Measurements from ENCODE around the gene ANKMY2.
A peak's percentile ranks its signal among the peaks of the same experiment; 100 is the strongest.
"Not testable (repeated sequence)": the region's sequence is repeated elsewhere in the genome, so short reads cannot be mapped to it uniquely, and the experiment has no call there.

The ANKMY2 gene

DNA sequence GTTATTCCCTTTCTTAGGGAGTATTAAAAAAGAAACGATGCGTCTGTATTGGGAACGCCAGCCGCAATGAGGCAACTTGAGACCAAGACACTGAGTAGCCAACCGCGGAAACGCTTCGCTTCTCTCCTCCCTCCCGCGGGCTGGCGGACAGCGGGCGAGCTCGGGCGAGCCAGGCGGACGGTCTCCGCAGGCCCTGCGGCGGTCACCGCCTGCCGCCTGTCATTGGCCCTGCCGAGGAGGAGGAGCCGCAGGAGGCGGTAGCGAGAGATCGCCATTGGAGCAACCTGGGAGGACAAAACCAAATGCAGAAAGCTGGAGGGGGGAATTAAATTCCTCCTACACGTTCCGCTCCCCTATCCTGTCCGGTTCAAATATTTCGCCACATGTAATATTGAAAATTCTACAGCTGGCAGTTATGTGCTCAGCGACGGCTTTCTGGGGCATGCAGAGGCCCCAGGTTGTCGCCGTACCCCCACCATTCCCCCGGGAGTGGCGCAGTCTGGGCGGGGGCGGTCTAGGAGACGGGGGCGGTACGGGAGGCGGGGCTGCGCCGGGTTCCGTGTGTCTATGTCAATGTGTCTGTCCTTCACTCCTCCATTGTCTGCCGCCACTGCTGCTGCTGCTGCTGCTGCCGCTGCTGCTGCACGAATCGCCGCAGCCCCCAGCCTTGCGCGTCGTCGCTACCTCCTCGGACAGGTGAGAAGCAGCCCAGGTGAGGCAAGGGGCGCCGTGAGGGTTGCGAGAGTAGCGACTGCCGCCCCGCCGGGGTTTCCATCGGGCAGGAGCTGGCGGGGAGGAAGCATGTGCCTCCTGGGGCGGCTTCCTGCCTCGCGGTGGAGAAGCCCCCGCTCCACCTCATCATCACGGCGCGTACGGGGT is at the start of gene ANKMY2, which contains the start of gene BZW2:
ANKMY2 (minus strand) TSS at position 162 of the 879 bp plus-strand sequence. CDS start 181 bp downstream, outside the sequence.
BZW2 (plus strand) TSS at position 589 of the 879 bp plus-strand sequence. CDS start 19,263 bp downstream, outside the sequence.
- peak; percentile 96 for DNase-seq (ENCODE audit: low spot score)

DNA sequence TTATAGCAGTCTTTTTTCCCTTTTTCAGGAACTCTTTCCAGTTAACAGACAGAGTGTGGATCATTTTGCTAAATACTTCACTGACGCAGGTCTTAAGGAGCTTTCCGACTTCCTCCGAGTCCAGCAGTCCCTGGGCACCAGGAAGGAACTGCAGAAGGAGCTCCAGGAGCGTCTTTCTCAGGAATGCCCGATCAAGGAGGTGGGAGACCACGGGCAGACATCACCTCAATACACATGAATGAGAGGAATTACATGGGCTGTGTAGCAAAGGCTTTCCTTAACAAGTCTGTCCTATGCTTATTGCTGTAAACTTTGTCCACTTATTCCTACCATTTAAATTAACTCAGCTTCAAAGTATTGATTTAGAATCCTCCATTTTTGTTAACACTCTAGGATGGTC is 49.3 kb upstream of the ANKMY2 start:
- DNase-seq (ENCODE audit: low spot score), result no peak

DNA sequence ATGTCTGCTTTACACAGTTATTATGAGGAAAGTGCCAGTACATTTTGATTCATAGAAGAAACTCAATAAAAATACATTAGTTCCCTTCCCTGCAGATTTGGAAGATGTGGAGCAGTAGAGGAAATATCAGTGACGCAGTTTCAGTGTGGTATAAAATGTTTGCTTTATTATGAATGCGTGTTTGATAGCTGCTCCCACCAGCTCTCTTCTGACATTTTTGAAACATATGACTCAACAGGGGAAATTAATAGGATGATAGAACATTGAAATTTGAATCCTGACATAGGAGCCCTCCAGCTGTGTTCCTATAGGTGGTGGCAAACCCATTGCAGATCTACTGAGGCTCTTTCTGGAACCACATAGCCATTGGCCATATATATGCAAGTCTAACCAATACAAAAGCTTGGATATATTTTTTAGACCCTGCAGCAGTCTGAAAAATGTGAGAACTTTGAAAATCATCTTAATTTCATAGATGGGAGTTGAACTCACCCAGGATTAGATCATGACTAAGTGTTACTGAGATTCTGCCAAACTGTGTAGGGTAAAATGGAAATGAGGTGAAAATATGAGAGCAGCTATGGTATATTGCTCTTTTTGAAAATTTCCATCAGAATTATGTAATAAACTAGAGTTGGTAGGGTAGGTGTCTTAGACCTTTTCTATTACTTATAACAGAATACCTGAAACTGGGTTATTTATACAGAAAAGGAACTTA is 48.2 kb upstream of the ANKMY2 start:
- peak; percentile 63 for DNase-seq (ENCODE audit: low spot score)

DNA sequence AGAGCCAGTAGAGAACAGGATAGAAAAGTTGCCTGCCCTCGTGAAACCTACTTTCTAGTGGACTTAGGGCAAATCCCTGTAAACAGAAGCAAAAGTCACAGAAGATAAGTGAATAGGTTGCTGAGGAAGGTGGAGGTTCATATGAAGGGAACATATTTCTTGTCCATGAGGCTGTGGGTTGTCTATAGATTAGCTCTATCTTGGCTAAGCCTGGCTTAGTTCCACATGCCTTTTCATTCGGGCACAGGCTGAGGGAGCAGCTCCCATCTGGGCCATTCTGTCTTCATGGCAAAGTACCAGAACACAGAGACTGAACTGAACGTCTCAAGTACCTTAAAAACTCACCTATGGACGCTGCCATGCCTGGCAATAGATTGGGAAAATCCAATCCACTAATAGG is 45.7 kb upstream of the ANKMY2 start:
- no peak for DNase-seq (ENCODE audit: low spot score)

DNA sequence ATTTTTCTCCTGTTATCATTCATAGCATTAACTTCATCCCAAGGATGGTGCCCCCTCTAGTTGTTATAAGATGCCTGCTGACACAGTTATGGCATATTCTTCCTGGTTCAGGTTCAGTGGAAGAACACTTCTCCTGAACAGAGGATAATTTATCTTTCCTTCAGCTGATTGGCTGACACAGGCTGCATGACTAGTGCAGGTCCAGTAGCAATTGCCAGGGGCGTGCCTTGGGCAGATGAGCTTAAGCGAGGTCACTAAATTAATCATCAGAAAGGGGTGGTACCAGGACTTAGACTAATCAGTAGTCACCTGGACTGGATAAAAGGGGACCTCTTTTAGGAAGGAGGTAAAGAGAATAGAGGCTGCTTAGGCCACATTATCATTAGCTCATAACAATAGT is 42.7 kb upstream of the ANKMY2 start:
- no peak for DNase-seq (ENCODE audit: low spot score)

DNA sequence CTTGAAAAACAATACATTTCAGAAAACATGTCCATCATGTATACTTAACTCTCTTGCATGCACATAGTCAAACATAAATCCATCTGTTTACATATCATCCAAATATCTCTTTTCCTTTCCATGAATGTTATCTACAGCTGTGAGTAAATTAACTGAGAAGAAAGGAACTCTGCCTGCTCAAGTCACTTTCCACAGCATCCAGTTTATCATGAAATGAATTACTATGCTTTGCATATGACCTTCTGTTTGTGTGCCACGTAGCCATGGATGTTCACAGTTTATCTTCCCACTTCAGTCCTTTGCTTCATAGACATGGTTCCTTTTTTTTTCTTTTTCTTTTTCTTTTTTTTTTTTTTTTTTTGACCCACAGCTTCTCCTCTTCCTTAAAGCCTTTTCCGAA is 40.0 kb upstream of the ANKMY2 start:
- no peak for DNase-seq (ENCODE audit: low spot score)

DNA sequence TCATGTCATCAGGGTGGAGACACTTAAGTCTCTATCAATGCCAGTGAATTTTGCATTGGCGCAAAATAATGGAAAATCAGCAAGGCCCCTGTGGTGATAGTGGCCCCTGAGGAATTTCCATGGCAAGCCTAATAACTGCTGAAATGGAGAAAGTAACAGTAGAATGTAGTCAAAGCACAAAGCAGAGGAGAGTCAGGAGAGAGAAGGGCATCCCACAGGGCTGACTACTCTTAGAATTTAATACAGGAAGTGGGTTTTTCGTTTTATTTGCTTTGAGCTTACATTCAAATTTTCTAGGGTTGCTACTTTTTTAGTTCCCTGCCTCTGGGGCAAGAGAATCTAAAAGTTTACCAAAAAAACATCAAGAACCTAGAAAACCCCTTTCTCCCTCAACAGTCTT is 39.4 kb upstream of the ANKMY2 start:
- DNase-seq (ENCODE audit: low spot score), result no peak

DNA sequence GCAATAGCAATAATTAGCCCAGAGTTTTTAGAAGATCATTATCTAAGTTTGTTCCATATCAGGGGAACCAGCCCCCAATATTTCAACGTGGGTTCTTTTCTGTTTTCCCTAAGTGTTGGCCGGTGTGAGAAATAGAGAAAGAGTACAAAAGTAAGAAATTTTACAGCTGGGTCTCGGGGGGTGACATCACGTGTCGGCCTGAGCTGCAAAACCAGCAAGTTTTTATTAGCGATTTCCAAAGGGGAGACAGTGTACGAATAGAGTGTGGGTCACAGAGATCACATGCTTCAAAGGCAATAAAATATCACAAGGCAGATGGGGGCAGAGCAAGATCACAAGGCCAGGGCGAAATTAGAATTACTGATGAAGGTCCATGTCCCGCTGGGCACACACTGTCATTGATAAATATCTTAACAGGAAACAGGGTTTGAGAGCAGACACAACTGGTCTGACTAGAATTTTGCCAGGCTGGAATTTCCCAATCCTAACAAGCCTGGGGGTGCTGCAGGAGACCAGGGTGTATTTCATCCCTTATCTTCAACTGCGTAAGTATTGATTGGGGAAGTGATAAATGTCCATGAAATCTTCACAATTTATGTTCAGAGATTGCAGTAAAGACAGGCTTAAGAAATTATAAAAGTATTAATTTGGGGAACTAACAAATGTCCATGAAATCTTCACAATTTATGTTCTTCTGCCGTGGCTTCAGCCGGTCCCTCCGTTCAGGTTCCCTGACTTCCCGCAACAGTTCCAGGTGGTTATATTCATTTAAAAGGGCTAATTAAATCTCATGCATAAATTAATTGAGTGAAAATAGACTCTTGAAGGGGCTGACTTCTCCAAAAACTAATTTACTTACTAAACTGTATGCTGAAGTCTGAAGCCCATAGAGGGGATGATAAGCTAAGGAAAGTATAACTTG is 33.4 kb upstream of the ANKMY2 start:
- DNase-seq (ENCODE audit: low spot score), result not testable (repeated sequence)

DNA sequence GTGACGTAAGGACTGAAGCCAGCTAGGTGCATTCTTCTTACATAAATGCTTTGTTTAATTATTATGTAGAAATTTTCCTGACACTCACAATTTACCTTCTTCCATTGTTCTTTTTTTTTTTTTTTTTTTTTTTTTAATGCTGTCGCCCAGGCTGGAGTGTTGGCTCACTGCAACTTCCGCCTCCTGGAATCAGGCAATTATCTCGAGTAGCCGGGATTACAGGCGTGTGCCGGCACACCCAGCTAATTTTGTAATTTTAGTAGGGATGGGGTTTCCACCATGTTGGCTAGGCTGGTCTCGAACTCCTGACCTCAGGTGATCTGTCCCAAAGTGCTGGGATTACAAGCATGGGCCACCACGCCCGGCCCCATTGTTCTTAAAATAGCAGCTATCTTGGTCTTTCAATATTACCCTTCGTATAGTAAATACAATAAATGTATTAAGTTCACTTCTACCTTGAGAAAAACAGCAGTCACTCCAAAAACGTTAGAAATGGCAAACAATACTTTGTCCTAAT is 32.5 kb upstream of the ANKMY2 start:
- DNase-seq (ENCODE audit: low spot score), result no peak

DNA sequence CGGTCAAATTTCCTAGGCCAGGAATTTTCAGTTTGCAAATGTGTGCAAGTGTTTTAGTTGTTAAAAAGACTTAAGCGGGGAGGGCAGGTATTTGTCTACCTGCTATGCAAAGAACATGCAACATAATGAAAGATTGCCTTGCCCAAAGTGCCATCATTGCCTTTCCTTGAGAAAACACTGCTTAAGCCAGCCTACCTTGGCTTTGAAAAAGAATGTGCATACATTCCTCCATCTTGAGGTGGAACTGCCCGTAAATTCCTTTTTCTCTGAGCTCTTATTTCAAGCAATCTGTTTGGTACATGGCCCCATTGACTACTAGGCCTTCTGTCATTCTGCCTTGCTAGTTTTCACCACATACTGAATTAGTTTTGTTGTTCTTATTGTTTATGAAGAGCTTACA is 29.7 kb upstream of the ANKMY2 start:
- DNase-seq (ENCODE audit: low spot score), result no peak

DNA sequence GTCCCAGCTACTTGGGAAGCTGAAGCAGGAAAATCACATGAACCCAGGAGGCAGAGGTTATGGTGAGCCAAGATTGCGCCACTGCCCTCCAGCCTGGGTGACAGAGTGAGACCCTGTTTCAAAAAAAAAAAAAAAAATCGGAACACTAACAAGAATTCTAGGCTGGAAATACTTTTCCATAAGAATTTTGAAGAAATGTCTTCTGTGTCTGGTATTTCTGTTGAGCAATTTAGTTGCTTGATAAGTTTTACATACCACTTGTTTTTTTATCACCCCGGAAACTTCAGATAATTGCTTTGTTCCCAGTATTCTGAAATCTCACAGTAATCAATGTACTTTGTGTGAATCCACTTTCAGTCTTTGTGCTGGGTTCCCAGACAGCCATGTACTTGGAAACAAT is 26.3 kb upstream of the ANKMY2 start:
- no peak for DNase-seq (ENCODE audit: low spot score)

DNA sequence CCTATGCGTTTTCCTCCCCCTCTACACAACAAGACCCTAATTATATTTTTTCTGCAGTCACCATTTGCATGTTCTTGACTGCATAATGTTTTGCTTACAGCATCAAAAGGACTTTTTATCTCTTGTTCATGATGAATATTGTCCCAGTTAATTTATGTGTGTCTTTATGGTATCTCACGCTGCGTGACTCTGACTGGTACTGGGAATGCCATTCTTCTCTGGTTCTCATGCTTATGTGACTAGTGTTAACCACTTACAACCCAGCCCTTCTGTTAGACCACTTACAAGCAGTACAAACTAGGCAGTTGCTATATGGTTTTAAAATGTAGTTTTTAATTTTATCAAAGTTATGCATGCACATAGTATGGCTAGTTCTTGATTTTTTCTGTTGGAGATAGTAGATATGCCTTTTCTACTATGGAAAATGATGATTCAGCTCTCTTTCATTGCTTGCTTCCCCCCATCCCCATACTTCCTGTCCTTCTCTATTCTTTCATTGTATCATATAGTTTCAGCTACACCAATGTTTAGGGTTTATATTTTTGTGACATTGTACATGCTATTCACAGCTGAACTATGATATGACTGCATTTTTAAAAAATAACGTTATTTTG is 25.3 kb upstream of the ANKMY2 start:
- DNase-seq (ENCODE audit: low spot score), result no peak

DNA sequence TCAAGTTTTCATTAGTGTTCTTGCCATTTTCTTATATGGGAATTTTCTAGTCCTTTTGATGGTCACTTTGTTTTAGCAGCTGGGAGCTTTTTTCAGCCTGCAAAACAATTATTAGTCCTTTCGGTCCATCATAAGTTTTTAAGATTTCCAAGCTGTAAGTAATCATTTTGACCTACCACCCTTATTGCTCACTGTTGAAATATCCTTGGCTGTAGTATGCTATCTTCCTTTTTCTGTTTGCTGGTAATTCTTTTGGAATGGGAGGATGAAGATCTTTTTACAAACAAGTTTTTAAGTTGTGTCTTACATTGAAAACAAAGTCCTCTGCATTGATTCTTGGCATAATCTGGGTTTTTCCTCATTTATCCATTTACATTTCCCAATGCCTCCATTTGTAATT is 24.5 kb upstream of the ANKMY2 start:
- DNase-seq (ENCODE audit: low spot score), result no peak

DNA sequence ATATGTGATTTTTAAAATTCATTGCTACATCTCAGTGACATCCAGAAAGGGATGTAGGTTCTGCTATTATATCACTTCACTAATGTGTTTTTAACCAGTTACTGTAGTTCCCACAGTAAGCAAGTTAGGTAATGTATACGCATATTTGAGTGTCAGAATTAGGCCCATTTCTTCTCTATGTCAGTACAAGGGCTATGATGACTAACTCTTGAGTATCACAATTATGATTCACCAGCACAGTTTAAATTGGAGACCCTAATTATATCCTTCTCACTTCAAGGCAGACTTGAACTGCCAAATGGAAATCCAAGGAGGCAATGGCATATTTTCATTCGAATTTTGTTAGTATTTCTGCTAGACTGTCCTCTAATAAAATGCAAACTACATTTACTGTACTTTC is 24.0 kb upstream of the ANKMY2 start:
- no peak for DNase-seq (ENCODE audit: low spot score)

DNA sequence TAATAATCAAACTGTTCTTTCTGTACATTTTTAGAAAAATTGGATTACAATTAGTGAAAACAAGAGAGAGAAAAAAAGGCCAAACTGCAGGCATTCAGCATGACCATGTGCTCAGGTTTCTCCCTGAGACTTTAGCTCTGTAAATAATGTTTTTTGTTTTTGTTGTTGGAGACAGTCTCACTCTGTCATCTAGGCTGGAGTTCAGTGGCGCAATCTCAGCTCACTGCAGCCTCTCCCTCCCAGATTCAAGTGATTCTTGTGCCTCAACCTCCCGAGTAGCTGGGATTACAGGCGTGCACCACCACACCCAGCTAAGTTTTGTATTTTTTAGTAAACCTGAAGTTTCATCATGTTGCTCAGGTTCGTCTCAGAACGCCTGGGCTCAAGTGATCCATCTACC is 23.4 kb upstream of the ANKMY2 start:
- DNase-seq (ENCODE audit: low spot score), result no peak

DNA sequence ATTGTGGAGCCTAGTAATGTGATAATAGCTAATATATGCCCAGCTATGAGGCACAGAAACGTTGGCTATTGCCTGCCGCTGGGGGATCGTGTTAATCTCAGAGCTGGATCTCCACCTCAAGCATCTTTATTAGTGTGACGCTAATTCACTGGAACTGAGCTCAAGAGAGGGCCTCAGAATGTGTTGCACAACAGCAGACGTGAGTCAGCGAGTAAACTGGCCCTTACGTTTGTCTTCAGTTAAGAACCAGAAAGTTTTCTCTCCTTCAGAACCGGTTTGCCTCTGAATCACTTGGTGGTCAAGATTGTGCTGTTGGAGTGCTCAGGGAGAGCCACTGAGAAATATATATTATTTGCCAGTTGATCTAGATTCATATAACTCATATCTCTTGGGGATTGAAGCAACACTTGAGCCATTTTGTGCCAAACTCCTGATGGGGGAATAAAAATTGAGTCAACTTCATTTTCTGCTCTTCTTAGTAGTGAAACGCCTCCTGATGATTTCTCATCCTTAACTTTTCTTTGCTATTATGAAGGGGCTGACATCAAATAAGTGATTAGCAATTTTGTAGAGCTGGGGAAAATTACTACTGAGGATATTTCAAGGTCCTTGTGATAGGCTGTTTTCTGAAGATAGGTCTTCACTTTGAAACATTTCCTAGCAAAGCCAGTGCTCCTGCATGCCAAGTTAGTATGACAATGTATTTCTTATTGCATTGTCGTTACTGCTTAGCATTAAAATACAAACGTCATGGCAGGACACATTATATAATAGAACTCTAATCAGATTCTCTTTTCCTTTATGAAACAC is 22.7 kb upstream of the ANKMY2 start:
- peak; percentile 52 for DNase-seq (ENCODE audit: low spot score)

DNA sequence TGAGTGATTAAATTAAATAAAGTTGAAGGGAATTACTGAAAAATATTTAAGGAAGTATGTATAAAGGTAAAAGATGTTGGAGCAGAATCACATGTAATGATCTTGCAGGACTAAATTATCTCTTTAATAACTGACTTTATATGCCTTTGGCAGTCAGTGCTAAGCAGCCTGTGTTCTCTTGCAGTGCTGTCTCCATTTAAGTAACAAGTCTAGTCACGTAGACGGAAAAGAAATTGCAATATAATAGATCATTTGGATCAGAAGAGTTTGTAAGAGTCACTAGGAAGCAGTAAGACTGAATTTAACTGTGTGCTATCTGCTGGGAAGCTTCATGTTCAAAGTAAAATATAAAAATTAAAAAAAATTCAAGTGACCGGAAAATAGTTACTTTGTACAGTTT is 21.8 kb upstream of the ANKMY2 start:
- DNase-seq (ENCODE audit: low spot score), result no peak

DNA sequence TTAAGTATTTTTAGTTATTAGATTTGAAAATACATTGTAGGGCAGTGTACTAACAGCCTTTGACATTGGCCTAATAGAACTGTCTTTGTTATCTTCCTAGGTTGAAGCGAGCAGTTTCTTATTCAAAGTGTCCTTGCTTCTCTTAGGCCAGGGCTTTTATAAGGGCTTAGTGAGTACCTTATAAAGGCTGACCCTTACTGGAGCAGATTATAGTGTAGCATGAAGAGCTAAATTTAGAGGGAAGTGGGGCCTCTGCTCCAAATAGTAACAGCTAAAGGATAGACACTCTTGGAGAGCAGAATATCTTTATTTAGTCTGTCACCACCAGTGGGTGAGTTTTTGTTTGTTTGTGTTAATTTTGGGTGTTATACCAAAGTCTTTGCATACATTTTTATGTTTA is 16.4 kb upstream of the ANKMY2 start:
- DNase-seq (ENCODE audit: low spot score), result no peak

DNA sequence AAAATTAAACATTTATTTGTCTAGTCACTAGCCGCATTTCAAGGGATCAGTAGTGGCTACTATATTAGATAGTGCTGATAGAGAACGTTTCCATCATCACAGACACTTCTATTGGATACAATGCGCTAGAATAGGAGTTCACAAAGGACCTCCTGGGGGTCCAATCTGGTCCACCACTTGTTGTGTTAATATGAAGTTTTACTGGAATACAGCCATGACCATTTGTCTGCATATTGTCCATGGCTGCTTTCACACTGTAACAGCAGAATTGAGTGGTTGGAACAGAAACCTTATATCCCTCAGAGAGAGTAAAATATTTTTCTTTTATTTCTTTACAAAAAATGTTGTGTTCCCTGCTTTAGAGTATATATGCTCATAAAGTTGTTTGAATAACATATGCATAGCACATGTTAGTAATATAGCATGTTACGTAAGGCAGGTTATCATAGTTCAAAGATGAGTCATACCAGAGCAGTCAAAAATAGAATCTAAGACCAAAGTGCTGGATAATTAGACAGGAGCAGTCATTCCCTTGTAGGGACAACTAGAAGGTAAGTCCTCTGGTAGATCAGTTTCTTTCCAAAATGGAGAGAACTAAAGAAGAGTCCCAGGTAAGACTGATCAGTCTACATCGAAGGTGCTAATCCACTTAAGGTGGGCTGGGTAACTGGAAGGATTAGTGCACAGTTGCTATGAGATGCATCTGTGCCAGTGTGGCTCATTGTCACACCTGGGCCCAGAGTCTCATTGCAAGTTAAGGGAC is 15.3 kb upstream of the ANKMY2 start:
- DNase-seq (ENCODE audit: low spot score), result no peak

Measured in putamen (tissue), 1 donor.